HG03521 (cell line): Measurements from ENCODE around the gene PFKFB4.
"Not testable (repeated sequence)": the region's sequence is repeated elsewhere in the genome, so short reads cannot be mapped to it uniquely, and the experiment has no call there.

Source experiments
- ATAC-seq: cut with Tn5 transposase; IDR thresholded peaks from one replicate; pipeline ENCODE4 v1.9.1; 2021; ENCODE audit warnings: mild to moderate bottlenecking, moderate library complexity; ENCODE audit not compliant: unreplicated experiment

Gene PFKFB4

DNA sequence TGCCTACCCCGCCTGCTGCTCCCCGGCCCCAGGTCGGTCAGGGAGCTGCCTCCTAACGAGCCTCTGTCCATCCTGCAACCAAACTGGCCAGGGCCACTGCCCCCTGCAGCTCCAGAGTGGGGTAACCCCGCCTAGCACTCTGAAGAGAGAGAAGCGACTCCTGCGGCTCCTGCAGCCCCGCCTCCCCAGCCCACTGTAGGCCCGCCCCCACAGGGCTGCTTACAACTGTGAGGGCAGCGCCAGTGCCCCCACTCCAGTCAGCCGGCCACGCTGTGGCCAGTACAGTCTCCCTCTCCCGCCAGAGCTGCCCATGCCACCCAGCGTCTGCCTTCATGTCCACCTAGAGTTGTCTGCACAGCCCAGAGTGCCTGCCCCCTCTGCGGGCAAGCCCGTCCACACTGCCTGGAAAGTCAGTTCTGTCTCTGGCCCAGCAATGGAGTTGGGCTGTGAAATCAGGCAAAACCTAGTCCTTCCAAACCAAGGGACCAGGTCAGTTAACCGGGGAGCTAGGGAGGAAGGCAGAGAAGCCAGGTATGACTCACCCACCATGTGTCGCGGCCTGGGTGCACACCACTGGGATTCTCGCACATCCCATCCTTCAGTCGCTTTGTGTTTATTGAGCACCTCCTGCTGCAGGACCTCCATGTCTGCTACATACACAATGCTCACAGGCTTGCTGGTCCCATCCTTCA lies 4.6 kb upstream of the PFKFB4 start:
- no peak for ATAC-seq

DNA sequence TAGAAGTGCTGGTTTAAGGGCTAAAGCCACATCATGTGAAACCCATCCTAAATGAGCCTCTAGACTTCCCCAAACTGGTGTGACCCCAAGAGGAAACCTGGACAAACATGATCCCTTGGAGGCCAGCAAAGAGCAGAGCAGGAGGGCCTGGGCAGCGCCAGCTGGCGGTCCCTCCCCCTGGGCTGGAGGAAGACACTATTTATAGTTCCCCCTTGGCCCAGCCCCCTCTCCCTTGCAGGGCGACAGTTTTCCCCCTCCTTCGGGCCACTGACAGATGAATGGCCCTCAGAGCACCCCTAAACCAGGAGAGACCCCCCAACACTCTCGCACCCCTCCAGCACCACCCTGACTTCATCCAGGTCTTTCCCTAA lies 4.0 kb upstream of the PFKFB4 start:
- ATAC-seq: no peak

DNA sequence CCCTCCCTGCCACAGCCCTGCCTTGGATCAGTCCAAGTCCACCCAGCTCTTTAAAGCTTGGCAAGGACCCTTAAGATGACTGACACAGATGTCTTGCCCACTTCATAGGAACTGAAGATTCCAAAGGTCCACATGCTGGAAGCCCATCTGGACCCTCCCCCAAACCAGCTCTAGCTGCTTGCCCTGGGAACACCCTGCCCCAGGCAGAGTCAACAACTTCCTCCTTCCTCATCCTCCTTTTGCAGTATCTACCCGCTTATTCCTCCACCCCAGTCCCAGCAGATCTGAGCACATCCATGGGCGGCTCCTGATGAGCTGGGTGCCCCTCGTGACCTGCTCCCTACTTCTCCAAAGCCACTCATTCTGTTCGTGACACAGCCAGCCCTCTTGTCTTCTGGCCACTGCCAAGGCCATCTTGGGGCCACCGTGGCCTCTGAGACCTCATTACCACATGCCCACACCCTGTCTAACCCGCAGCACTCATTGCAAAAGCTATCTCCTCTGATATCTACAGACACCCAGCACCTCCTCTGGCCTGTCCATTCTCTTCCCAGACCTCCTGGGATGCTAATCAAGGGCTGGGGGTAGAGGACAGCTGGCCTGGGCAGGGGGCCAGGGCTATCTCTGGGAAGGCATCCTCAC lies 2.0 kb upstream of the PFKFB4 start:
- no peak for ATAC-seq

DNA sequence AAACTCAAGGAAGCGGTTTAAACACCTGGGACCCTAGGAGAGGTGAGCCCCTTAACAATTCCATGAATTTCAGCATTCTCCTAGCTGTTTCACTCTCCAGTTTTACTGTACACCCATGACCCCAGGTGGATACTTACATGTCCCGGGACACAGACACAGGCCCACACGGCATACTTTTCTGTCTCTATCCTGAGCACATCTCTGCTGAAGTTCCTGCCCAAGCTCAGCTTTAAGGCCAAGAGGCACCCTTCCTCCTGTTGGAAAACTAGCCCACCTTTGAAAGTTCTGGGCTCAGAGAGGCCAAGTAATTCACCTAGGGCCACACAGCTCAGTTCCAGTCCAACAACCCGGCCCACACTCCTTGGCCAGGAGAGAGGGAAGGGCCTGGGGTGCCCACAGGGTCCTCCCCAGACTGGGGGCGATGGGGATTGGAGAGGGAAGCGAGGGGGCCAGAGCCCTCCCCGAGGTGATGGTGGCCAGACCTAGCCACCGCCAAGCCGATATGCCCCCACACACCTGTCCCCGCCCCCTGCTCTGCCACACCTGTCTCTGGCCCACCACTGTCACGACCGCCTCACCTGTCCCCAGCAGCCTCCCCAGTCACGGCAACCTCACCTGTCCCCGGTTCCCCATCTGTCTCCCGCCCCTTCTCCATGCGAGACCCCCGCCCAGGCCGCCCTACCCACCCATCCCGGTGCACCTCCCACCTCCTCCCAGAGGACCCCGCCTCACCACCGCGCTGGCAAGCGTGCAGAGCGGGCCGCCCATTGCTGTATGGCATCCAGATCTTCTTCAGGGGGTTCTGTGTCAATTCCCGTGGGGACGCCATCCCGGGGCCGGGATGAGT lies 431 bp downstream of the PFKFB4 start:
- ATAC-seq: no peak

DNA sequence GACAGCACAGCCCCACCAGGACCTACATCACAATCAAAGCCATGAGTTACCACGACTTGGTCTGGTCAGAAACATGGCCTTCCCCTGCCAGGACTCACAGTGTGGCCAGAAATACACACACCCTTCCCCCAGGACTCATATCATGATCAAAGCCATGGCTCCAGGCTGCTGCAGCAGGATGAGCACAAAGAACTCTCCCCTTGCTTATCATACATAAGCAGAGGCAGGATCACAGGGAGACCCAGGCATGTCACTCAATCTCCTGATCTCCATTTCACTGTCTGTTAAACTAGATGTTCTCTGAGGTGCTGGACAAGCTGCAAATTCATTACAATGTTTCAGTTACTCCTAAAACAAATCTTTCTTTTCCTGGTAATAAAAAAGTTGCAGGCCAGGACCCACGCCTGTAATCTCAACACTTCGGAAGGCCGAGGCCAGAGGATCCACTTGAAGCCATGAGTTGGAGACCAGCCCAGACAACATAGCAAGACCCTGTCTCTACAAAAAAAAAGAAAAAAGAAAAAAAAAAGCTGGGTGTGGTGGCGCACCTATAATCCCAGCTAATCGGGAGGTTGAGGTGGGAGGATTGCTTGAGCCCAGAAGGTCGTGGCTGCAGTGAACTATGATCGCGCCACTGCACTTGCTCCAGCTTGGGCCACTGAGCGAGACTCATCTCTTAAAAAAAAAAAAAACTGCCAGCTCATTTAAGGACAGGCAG lies 1.2 kb downstream of the PFKFB4 start:
- ATAC-seq: no peak

DNA sequence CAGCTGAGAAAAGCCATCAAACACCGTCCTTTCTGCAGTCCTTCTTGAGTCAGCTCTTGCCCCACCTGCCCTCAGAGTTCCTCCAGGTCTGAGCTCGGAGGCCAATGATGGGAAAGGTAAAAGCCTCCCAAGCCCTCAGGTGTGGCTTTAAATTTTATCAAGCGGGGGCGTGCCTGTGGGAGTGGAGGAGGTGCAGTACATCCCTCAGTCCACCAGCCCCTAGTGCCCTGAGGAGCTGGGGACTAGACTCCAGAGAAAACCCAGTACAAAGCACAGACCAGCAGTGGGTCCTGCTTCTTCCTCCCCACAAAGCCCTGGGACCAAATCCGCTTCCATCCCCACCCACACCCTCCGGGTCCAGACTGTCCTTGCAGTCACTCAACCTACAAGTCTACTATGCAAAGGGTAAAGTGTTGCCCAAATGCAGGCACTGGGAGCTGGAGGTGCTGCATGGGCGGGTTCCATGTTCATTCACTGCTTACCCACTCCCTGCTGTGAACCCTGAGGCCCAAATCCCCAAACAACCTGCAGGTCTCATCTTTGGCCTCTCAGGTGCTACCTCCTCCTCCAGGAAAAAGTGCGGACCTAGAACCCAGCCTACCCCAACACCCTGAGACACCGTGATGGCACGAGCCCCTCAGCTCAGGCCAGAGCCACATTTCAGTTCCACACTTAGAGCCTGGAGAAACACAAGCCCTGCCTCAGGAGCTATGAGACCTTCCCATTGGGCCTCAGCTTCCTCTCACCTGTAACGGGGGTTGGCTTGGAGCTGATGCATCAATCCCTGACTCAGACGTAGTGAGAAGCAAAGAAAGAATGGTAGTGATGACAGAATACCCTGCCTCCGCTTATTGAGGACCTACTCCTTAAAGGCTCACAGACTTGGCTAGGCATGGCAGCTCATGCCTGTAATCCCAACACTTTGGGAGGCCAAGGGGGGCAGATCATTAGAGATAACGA lies 2.4 kb downstream of the PFKFB4 start:
- ATAC-seq: no peak

DNA sequence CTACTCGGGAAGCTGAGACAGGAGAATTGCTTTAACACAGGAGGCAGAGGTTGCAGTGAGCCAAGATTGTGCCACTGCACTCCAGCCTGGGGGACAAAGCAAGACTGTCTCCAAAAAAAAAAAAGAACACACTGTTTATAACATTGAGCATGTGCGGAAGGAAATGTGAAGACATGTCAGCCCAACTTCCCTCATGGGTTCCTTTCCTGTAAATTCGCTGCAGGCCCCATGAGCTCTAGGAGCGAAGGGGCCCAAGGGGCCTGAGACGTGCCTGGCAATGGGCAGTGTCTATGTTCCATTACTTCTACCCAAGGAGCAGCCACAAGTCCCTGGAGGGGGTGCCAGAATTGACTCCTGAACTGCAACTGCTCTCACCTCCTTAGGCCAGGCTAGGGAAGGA lies 3.2 kb downstream of the PFKFB4 start:
- no peak for ATAC-seq

DNA sequence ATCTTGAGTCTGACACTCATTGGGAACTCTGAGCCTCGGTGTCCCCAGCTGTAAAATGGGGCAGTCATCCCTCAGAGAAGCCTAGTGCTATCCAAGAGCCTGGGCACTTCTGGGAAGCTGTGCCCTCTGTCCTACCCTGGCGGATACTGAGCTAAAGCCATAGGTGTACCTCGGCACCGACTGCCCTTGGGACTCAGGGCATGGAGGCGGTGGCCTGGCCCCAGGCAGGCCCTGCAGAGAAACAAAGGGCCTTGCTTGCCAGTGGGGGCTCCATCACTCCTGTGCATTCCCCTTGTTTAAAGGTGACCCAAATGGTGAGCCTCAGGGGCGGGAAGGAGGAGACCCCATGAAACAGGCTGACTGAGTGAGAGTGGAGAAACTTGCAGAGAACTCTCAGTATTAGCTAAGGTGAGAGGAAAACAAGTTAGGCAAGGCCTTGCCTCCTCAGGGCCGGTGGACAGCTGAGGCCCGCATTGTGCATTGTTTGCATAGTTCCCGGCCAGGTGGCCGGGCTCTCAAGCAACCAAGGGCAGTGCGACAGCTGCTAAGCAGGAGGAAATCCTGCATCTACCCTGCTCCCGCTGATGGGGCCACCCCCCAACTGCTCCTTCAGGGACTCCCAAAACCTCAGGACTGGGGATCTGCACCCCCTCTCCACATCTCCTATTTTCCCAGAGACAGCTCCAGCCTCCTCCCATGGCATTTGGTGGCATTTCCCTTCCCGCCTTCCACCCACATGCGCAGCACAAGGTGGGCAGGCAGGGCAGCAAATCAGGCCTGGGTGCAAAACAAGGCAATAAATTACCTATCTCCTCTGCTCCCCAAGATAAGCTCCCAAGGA lies 4.3 kb downstream of the PFKFB4 start:
- no peak for ATAC-seq

DNA sequence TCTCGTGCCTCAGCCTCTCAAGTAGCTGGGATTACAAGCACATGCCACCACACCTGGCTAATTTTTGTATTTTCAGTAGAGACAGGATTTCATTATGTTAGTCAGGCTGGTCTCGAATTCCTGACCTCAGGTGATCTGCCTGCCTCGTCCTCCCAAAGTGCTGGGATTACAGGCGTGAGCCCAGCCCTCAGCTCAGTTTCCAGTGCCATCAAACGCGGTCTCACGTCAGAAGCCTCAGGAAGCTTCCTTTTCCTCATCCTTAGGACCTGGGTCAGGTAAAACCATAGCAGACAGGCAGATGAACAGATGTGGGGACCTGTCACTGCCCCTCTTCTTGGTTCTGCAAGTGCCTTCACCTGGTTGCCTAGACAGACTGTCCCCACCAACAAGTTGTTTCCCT lies 5.0 kb downstream of the PFKFB4 start:
- ATAC-seq: not testable (repeated sequence)

DNA sequence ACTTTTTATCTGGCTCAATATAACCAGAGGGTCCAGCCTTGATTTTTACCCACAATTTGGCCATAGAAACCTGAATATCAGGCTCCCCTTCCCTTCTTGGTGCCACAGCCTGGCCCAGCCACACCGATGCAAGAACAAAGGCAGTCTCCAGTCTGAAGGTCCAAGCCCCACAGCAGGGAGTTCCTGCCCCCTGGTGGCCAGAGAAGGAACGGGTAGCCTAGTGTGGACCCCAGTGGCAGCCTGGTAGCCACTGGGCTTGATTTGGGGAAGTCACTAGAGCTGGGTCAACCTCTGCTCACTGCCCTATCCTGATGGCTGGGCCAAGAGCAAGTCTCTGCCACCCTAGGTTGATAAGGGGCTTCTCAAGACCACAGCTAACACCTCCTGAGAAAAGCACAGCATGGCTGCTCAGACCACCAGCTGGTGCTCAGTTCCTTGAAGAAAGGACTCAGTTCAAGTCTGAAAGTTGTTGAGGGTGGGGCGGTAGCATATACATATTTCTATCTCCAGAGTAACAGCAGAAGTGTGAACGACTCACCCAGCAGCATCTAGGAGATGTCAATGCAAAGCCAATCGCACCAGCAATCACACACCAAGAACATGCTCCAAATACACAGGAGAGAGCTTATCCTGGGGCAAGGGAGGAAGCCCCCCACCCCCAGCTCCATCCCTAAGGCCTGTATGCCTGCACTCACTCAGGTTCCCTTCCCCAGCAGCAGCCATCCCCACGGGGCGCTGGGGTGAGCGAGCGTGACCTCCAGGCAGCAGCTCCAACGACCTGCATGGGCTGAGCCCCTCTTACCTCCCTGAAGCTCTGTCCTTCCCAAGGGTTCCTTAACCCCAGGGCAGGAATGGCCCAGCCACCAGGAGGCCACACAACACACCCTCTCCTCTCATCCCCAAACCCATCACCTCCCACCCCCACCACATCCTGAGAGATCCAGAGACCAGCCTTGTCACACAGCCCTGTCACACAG lies 7.6 kb downstream of the PFKFB4 start:
- ATAC-seq: no peak

DNA sequence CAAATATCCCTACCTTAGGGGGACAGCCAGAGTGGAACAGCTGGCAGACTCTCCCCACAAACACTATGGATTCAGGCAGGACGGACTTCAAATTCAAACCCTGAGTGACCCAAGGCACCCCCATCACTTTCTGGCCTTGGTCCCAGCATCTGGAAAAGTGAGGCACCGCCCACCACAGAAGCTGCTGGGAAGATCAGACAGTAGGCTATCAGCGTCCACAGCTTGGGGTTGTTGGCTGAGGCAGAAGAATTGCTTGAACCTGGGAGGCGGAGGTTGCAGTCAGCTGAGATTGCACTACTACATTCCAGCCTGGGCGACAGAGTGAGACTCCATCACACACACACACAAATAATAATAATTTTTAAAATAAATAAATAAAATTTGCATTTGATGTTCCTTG lies 8.5 kb downstream of the PFKFB4 start:
- no peak for ATAC-seq

DNA sequence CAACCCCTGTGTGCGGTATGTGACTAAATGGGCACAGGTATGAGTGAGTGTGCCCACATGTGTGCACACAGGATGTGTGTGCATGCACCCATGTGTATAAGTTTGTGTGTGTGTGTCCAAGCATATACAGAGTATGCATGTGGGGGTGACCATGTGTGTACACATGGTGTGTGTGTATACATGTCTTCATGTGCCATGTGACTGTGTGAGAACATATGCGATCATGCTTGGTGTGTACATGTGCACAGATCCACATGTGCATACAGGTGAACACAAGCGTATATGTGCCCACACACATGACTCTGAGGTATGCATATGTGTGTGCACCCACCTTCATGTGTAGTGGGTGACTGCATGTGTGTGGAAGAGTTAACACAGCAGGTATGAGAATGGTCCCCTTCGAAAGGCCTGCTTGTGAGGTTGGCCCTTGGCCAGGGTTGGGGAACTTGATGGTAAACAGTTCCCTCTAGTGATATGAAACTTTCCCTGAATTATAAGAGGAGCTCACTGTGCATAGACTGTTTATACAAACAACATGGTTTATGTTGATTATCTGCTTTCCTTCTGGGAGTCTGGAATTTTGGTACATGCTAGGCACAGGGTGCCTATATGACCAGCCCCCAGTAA lies 10.3 kb downstream of the PFKFB4 start:
- ATAC-seq: no peak

DNA sequence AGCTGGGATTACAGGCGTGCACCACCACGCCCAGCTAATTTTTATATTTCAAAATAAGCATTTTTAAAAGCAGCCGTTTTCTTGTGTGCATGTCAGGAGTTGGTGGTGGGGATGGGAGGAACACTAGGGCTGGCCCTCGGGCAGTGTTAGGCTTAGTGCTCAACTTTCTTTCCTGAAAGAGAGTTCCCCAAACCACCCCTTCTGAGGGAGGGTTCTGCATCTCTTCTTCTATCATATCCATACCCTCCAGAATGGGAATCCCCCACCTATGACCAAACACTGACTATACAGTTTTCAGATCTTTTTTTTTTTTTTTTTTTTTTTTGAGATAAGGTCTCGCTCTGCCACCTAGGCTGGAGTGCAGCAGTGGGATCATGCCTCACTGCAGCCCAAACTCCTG lies 12.5 kb downstream of the PFKFB4 start:
- ATAC-seq: no peak

DNA sequence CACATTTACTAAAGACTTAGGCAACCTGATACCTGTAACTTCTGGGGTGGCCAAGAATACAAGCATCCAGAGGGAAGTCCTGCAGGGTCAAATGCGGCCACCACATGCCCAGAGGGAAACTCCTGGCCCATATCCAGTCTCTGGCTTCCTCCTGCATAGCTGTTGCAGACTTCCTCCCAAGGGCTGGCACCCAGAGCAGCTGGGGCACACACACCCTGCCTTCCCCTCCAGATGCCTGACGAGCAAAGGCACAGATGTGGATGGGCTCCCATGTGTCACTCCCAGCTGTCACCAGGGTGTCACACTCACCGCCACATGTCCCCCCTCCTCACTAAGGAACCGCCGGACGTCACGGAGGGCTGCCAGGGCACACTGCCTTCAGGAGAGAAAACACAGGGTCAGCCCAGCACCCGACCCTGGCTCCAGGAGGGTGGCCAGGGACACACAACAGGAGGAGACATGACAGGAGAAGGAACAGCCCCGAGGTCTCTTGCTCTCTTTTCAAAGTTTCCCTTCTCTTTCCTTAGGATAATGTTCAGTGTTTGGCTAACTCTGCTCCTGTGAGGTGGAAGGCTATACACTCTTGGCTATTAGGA lies 13.2 kb downstream of the PFKFB4 start:
- no peak for ATAC-seq

DNA sequence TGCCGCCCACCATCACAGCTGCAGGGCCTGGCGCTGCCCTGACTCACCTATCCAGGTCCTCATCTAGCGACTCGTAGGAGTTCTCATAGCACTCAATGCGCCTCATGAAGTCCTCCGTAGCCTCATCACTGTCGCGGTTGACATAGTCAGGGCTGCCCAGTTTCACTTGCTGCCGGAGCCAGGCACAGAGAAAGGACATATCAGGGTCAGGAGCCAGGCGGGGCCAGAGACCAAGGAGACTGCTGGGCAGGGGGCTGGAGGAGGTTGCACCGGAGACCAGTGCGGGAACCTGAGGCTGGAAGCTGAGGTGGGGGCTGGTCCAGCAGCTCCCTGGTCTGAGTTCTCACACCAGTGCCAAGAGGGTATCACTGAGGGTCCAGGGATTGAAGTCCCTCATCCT lies 18.2 kb downstream of the PFKFB4 start:
- no peak for ATAC-seq

DNA sequence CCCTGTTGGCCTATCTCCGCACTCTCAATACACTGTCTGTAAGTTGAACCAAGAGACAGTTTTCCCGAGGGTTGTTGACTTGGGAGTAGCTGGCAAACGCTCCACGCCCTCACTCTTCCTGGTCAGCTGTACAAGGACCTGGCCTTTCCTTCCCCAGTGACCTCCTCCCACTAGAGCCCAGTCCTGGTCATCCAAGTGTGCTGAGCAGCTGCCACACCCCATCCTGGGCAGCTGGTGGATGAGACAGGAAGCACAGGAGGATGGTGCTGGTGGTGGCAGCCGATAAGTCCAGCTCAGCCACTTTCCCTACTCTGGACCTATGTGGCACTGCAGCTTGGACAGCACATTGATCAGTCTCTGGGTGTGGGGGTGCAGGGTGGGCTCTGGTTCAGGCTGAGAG lies 19.8 kb downstream of the PFKFB4 start:
- ATAC-seq: no peak

DNA sequence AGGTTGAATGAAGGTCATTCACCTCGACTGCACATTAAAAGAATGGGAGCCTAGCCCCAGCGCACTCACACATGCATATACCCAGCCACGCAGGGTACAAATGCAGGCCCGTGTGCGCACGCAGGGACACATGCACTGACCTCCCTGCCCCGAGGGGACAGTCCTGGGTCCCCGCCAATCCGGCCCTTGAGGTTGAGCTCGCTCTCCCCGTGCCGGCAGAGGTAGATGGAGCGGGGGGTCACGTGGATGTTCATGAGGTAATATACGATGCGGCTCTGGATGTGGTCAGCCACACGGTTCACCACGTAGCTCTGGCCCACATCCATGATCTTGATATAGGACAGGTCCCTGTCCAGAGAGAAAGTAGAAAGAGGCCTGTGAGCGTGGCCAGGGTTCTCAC lies 20.5 kb downstream of the PFKFB4 start:
- ATAC-seq: no peak
